GM18505 (cell line): ENCODE data around the gene ACAN.

Experiments used
- ATAC-seq: cut with Tn5 transposase; IDR thresholded peaks from one replicate; pipeline ENCODE4 v1.9.1; 2021; ENCODE audit not compliant: unreplicated experiment
- POLR2A ChIP-seq: IDR thresholded peaks from 4 replicates; pipeline ENCODE4 v1.6.1; 2011; ENCODE audit warnings: borderline replicate concordance; ENCODE audit not compliant: insufficient read depth, insufficient read length; ENCODE audit errors: extremely low read depth

The ACAN gene

DNA sequence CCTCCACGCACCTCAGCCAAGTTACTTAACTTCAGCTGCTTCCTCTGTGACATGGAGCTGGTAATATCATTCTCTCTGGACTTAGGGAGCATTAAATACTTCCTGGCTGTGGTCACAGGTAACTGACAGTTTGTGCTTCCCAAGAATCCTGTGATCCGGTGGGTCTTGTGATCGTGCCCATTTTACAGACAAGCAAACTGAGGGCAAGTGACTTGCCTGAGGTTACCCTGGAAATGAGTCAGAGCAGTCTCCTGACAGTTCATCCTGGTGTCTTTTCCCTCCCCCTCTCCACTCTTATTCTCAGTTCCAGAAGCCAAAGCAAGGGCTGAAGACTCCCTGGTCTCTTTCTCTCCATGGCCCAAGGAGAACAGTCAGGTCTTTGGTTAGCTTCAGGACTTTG lies 35.9 kb downstream of the ACAN start:
- TF ChIP-seq POLR2A, result no peak
- no peak for ATAC-seq

DNA sequence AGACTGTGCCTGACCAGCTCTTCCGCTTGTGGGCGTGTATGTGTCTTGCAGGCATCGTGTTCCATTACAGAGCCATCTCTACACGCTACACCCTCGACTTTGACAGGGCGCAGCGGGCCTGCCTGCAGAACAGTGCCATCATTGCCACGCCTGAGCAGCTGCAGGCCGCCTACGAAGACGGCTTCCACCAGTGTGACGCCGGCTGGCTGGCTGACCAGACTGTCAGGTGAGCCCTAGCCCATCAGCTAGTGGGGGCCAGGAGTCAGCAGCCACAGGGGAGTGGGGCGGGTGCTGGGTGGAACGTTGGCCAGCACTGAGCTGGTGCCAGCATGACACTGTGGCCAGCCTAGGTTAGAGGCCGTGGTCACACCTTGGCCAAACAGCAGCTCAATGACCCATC lies 36.7 kb downstream of the ACAN start:
- ATAC-seq, result no peak
- no peak for TF ChIP-seq POLR2A

DNA sequence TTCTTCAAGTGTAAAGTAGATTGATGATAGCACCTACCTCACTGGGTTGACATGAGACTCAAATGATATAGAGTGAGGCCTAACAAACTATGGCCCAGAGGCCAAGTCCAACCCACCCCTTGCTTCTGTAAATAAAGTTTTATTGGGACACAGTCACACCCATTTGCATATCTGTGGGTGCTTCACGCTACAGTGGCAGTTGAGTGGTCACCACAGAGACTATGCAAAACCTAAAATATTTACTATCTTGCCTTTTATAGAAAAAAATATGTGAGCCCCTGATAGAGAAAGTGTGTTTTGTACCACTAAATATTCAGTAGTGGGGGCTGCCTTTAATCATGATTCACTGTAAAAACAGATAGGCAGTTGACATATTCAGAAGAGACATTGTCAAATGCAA lies 38.0 kb downstream of the ACAN start:
- no peak for ATAC-seq
- no peak for TF ChIP-seq POLR2A

DNA sequence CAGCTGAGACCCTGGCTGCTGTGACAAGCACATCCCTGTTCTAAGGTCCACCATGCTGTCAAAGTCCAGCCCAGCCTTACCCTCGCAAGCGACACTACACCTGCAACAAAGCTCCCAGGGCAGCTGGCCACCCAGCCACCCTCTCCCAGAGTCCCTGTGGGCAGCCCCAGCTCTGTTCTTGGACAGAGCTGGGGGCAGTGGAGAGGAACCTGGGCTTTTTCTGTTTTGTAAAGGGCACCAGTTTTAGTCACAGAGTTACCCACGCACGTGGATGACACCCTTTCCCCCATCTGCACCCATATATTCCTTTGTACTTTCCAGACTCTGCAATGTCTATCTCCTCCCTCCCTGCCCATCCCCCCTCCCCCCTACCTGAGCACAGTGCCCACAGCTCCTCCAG lies 38.9 kb downstream of the ACAN start:
- TF ChIP-seq POLR2A, result no peak
- ATAC-seq, result no peak

DNA sequence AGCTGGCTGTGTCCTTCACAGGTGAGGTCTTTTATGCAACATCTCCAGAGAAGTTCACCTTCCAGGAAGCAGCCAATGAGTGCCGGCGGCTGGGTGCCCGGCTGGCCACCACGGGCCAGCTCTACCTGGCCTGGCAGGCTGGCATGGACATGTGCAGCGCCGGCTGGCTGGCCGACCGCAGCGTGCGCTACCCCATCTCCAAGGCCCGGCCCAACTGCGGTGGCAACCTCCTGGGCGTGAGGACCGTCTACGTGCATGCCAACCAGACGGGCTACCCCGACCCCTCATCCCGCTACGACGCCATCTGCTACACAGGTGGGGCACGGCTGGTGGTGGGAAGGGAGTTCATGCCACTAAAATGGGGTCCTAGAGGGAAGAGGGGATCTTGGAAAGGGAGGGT lies 40.1 kb downstream of the ACAN start:
- no peak for ATAC-seq
- no peak for TF ChIP-seq POLR2A

DNA sequence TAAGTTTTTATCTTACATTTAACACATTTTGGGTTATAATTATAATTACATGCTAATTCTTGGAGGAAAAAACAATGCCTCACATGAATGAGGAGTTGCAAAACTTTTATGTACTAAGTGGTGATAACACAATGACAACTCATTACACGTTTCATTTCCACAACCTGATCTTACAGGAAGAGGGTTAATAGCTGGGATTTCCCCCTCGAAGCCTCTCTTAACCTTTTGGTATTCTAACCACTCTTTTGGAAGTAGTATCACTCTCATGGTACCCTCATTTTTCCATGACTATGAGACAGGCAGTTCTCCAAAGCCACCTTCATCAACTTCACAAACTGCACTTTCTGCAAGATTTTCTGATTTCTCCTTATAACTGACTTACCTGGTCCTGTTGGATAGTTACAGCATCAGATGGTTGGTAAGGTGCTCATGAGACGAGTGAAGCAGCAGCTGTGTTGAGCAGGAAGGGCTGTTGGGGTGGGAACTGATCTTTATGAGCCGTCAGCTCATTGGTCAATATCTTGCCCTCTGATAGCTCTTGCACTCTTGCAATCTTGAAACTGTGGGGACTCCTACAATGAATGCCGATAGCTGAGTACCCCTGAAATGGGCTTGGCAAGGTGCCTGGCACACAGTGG lies 41.6 kb downstream of the ACAN start:
- no peak for ATAC-seq
- TF ChIP-seq POLR2A, result no peak

DNA sequence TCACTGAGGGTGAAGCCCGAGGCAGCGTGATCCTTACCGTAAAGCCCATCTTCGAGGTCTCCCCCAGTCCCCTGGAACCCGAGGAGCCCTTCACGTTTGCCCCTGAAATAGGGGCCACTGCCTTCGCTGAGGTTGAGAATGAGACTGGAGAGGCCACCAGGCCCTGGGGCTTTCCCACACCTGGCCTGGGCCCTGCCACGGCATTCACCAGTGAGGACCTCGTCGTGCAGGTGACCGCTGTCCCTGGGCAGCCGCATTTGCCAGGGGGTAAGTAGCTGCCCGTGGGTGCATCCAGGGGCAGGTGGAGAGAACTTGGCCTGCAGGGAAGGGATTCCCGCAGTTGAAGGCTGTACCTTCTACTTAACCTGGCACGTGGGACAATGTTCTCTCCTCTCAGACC lies 42.4 kb downstream of the ACAN start:
- ATAC-seq, result no peak
- TF ChIP-seq POLR2A, result no peak

DNA sequence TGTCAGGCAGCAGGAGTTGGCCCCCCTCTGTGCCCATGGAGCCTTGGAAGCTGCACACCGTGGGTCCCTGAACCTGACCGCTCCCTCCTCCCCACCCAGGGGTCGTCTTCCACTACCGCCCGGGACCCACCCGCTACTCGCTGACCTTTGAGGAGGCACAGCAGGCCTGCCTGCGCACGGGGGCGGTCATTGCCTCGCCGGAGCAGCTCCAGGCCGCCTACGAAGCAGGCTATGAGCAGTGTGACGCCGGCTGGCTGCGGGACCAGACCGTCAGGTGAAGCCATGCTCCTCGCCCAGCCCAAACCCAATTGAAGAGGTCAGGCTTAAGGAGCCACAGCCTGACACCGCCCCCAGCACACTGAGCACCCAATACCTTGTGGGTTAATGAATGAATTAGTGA lies 43.9 kb downstream of the ACAN start:
- TF ChIP-seq POLR2A, result no peak
- no peak for ATAC-seq

DNA sequence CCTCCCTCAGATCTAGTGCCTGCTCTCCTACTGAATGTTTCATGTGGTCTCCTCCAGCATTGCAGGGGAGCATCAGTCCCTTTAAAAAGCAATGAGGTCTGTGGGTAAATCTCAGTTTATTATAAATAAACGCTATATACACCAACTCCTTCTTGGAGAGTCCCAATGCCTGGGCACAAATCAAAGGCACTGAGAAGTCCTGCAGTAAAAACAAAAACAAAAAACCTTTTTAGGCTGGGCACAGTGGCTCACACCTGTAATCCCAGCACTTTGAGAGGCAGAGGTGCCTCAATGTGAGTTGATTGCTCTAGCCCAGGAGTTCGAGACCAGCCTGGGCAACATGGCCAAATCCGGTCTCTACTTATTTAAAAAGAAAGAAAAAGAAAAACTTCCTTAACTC lies 45.0 kb downstream of the ACAN start:
- ATAC-seq, result no peak
- TF ChIP-seq POLR2A, result no peak

DNA sequence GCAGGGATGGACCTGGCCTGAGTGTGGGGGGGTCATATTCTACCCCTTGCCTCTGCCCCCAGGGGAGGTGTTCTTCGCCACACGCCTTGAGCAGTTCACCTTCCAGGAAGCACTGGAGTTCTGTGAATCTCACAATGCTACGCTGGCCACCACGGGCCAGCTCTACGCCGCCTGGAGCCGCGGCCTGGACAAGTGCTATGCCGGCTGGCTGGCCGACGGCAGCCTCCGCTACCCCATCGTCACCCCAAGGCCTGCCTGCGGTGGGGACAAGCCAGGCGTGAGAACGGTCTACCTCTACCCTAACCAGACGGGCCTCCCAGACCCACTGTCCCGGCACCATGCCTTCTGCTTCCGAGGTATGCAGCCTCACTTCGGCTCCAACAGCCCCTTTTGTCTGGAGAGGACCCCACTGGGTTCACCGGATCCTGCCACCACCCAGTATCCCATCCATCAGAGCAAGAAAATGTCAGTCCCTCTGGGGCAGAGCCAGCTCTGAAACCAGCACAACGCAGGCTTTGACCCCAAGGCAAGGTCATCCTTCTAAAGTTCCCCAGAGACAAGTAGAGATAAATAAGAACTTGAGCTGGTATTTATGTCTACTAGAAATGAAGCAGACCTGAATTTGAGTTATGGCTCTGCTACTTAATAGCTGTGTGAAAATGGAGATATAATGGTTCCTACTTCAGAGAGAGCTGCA lies 46.3 kb downstream of the ACAN start:
- no peak for TF ChIP-seq POLR2A
- ATAC-seq, result no peak

DNA sequence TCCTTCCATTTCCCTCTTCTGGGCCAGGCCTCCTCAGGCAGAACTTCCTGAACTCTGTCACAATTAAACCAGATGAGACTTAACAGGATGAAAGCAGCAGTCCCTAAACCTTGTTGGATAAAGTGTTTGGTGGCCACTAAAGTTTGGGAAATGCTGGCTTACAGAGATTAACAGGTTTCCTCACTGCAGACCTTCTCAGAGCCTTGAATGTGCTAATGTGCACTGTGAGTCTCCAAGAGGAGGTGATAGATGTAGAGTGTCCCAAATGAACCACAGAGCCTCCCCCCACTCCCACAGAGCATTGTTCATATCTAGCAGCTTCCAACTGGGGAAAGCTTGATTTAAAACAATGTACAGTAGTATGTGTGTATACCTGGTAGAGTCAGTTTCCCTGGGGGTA lies 49.2 kb downstream of the ACAN start:
- ATAC-seq, result no peak
- no peak for TF ChIP-seq POLR2A

DNA sequence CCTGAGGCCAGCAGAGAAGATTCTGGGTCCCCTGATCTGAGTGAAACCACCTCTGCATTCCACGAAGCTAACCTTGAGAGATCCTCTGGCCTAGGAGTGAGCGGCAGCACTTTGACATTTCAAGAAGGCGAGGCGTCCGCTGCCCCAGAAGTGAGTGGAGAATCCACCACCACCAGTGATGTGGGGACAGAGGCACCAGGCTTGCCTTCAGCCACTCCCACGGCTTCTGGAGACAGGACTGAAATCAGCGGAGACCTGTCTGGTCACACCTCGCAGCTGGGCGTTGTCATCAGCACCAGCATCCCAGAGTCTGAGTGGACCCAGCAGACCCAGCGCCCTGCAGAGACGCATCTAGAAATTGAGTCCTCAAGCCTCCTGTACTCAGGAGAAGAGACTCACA lies 55.7 kb downstream of the ACAN start:
- TF ChIP-seq POLR2A, result no peak
- no peak for ATAC-seq

DNA sequence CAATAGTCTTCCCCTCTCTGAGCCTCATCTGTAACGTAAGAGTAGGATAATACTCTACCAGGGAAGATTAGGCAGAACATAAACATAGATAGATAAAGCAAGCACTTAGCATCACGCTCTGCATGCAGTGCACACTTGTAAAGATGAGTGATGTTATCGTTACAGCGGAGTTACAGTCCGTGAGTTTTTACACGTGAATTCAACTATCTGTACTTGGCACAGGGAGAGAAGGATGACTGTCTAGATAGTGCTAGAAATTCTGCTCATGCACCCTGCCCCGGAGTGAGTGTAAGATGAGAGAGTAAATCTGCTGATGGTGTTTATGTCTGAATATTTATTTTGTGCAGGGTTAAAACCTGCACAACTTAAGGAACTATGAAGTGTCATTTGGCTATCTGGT lies 56.3 kb downstream of the ACAN start:
- TF ChIP-seq POLR2A, result no peak
- ATAC-seq, result no peak

DNA sequence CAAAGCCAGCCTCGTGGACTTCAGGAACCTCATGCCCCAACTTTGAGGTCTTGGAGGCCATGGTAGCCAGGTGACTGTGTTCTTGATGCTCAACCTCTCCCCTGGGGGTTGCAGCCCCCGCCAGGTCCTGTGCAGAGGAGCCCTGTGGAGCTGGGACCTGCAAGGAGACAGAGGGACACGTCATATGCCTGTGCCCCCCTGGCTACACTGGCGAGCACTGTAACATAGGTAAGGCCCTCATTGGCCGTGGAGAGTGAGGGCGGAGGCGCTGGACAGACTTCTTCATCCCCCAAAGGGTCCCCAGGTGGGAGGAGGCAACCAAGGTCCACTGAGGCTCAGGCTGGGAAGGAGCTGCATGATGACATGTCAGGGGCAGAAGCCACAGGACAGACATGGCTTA lies 57.0 kb downstream of the ACAN start:
- no peak for ATAC-seq

More for the DNA sequence above, 57.0 kb downstream of the ACAN start:
- TF ChIP-seq POLR2A, result no peak
